ENCODE results near the gene POLE4.

Gene POLE4

DNA sequence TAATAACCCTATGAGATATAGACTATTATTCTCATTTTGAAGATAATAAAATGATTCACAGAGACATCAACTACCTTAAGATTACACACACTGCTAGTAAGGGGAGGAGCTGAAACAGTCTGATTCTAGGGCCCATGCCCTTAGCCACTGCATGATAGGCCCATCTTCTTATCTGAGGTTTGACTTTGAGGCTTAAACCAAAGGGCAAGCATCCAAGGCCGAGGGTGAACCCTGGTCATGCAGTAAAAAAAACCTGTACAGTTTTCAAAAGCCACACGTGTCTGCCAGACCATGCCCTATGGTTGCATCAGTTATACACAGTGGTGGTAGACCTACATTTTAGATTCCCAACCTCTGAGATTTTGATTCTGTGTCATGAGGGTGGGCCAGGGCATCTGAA, 44.8 kb downstream of the POLE4 start:
- no peak for DNase-seq

DNA sequence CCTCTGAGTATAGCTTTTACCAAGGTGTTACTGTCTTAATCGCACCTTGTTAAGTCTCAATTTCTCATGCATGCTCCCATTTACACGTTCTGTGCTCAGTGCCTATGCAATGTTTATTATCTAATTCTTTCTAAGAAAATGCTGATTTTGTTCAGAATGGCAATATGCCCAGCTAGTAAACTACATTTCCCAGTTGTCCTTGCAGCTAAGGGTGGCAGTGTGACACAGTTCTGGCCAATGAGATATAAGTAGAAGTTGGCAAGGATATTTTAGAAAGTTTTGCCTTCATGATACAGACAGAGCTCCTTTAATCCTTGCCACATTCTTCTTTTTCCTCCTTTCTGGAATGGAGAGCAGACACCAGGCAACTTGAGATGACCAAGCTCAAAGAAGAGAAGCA, 45.3 kb downstream of the POLE4 start:
- no peak for DNase-seq

DNA sequence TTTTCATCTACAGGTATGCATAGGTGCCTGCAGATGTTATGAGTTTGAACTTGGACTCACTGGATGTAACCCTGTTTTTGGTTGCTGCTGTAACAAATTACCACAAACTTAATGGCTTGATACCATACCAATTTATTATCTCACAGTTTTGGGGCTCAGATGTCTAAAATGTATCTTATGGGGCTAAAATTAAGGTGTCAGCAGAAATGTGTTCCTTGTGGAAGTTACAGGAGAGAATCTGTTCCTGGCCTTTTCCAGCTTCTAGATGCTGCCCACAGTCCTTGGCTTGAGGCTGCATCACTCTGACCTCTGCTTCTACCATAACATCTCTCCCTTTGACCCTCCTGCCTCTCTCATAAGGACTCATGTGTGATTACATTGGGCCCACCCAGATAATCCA, 47.6 kb downstream of the POLE4 start:
- no peak for DNase-seq

DNA sequence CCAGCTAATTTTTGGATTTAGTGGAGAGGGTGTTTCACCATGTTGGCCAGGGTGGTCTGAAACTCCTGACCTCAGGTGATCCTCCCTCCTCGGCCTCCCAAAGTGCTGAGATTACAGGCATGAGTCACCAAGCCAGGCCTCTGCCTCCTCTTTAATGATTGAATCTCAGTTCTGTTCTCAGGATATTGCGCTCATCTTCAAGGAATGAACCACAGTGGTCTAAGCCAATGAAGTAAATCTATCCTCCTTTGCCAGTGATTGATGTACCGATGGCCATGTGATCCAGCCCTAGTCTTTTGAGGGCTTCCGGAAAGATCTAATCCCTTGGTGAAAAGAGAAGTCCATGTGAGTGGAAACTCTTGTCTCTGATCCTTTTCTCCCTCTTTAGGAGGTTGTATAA, 48.6 kb downstream of the POLE4 start:
- peak; percentile 14 for DNase-seq

DNA sequence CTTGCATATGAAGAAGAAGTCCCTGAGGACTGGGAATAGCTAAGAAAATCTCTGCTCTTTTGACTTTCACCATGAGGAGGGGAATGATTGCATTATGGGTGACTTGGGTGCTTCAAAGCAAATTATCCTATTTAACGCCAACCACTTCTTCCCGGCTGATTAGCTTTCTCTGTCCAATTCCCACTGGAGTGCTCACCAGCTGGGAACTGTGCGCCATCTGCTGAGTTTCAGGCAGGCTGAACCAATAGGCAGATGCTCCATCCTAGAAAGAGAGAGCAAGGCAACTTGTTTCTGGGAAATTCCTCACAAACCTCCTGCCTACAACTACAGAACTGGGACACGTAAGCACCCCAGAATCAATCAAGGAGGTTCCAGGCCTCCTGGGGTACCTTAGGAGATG, 49.4 kb downstream of the POLE4 start:
- no peak for DNase-seq

DNA sequence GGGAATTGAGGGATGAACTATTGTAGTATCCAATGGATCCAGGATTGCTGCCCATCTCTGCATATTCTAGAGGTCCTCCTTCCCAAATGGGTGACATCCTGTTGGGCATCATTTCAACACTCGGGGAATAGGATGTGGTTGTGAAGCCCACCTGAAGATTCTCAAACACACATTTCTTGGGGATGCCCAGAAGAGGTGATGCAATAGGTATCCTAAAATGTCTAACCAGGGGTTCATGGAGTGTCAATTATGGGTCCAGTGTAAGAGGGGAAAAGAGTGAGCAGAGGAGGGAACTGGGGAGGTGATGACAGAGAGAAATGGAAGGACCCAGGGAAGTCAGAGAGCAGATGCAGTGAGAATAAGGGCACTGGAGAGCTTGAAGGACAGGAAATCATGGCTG, 52.1 kb downstream of the POLE4 start:
- no peak for DNase-seq

DNA sequence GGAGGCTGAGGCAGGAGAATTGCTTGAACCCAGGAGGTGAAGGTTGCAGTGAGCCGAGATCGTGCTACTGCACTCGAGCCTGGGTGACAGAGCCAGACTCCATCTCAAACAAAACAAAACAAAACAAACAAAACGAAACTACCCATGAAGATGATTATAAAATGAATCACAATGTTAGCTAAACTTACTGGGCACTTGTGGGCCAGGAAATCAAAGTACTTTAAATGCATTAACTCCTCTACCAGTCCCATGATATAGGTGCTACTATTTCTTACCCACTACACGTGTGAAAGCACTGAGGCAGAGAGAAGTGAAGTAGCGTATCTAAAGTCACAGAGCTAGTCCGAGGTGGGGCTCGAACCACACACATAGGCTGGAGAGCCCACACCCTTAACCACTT, 53.6 kb downstream of the POLE4 start:
- peak; percentile 15 for DNase-seq

DNA sequence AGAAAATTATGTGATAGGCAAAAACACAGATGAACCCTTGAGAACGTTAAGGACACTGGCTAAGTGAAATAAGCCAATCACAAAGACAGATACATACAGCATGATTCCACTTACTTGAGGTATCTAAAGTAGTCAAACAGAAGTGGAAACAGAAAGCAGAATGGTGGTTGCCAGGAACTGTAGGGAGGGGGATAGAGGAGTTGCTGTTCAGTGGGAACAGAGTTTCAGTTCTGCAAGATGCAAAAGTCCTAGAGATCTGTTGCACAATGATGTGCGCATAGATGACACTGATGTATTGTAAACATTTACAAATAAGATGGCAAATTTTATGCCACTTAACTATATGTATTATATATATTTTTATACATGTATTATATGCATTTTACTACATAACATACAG, 59.7 kb downstream of the POLE4 start:
- DNase-seq, result no peak
